CD4-positive, alpha-beta T cell treated with Interleukin-21 for 1 hour (primary cell): ENCODE measurements around the gene BCL2L12.

Experiments used
- DNase-seq: peaks from one replicate; pipeline ENCODE4 v3.0.0-alpha.2; 2020

Gene BCL2L12

GRCh38 chr19:49642492-49643035, 23.2 kb upstream of the BCL2L12 start:
- DNase-seq, result no peak

DNA sequence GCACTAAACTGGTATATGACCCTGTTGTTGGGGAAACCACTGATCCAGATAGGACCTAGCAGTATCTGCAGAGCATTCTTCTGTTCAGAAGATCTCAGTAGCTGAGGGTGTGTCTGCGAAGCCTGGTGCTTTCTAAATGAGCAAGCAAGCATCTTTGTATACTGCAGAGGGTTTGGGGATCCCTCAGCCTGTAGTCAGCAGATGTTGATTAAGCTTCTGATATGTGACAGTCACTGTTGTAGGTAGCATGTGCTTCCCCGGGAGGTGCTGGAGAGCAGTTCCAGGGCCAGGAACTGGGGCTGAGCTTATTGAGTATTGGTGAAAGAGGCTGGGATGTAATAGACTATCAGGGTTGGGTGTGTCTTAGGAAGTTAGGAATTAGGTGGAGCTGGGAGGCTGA, 22.3 kb upstream of the BCL2L12 start:
- DNase-seq, result no peak

DNA sequence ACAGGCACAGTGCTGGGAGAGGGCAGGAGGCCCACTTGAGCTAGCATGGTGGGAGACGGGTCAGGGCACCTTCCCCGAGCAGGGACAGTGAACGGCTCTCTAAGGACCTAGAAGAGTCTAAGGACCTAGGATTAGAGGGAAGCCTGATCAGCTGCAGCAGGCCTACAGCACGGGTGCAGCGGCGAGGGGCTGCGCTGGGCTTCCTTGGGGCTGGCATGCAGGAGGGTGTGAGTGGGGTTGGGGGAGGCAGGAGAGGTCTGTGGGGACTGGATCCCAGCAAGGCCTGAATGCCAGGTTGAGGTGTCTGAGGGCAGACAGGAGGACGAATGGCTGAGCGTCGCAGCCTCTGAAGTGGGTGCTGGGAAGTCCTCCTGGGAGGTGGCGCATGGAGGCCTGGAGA, 20.1 kb upstream of the BCL2L12 start:
- no peak for DNase-seq

DNA sequence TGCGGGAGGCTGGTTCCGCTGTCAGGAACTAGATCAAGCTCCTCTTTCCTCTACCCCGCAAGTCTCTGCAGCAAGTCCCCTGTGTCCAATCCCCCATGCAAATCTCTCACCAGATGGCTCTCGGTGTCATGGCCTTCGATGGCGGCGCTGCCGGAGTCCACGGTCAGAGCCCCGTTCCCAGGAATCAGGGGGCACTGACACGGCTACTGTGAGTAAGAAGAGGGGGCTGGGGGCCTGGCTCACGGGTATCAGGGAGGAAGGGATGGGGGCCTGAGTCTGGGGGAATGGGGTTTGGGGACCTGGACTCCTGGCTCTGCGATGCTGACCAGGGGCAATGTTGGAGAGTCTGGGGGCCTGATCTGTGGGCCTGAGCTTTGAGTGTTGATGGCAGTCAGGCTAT, 19.7 kb upstream of the BCL2L12 start:
- DNase-seq, result no peak

GRCh38 chr19:49646586-49646985, 19.1 kb upstream of the BCL2L12 start:
- no peak for DNase-seq

DNA sequence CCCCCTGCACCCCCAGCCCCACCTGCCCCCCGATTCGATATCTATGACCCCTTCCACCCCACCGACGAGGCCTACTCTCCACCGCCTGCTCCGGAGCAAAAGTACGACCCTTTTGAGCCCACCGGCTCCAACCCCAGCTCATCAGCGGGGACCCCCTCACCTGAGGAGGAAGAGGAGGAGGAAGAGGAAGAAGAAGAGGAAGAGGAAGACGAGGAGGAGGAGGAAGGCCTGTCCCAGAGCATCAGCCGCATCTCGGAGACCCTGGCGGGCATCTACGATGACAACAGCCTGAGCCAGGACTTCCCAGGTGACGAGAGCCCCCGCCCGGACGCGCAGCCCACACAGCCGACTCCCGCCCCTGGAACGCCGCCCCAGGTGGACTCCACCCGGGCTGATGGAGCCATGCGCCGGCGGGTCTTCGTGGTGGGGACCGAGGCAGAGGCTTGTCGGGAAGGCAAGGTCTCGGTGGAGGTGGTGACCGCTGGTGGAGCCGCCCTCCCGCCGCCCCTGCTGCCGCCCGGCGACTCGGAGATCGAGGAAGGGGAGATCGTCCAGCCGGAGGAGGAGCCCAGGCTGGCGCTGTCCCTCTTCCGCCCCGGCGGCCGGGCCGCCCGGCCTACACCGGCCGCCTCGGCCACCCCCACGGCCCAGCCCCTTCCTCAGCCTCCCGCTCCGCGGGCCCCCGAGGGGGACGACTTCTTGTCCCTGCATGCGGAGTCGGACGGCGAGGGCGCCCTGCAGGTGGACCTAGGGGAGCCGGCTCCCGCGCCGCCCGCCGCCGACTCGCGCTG, 14.5 kb upstream of the BCL2L12 start:
- DNase-seq, result no peak

DNA sequence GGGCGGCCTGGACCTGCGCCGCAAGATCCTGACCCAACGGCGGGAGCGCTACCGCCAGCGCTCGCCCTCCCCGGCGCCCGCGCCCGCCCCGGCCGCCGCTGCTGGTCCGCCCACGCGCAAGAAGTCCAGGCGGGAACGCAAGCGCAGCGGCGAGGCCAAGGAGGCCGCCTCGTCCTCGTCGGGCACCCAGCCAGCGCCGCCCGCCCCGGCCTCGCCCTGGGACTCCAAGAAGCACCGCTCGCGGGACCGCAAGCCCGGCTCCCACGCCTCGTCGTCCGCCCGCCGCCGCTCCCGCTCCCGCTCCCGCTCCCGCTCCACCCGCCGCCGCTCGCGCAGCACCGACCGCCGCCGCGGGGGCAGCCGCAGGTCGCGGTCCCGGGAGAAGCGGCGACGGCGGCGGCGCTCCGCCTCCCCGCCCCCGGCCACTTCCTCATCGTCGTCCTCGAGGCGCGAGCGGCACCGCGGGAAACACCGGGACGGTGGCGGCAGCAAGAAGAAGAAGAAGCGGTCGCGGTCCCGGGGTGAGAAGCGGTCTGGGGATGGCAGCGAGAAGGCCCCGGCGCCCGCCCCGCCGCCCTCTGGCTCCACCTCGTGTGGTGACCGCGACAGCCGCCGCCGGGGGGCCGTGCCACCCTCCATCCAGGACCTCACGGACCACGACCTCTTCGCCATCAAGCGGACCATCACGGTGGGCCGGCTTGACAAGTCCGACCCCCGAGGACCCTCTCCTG, 13.7 kb upstream of the BCL2L12 start:
- DNase-seq, result no peak

DNA sequence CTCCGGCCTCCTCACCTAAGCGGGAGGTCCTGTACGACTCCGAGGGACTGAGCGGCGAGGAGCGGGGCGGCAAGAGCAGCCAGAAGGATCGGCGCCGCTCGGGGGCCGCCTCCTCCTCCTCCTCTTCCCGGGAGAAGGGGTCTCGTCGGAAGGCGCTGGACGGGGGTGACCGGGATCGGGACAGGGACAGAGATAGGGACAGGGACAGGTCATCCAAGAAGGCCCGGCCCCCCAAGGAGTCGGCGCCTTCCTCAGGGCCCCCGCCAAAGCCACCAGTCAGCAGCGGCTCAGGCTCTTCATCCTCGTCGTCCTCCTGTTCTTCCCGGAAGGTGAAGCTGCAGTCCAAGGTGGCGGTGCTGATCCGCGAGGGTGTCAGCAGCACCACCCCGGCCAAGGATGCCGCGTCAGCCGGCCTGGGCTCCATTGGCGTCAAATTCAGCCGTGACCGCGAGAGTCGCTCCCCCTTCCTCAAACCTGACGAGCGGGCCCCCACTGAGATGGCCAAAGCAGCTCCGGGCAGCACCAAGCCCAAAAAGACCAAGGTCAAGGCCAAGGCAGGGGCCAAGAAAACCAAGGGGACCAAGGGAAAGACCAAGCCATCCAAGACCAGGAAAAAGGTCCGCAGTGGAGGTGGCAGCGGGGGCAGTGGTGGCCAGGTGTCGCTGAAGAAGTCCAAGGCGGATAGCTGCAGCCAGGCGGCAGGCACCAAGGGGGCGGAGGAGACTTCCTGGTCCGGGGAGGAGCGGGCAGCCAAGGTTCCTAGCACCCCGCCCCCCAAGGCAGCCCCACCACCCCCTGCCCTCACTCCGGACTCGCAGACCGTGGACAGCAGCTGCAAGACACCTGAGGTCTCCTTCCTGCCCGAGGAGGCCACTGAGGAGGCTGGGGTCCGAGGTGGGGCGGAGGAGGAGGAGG, 12.9 kb upstream of the BCL2L12 start:
- DNase-seq, result no peak

DNA sequence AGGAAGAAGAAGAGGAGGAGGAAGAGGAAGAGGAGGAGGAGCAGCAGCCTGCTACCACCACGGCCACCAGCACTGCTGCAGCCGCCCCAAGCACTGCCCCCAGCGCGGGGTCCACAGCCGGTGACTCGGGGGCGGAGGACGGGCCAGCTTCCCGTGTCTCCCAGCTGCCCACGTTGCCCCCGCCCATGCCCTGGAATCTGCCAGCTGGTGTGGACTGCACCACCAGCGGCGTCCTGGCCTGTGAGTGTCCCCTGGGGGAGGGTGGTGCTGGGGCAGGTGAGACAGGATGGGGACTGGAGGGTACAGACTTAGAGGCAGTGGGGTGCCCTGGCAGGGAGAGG, 12.3 kb upstream of the BCL2L12 start:
- no peak for DNase-seq

- DNase-seq, result no peak
These were observed 11.2 kb upstream of the BCL2L12 start for GRCh38 chr19:49654581-49654980.

DNA sequence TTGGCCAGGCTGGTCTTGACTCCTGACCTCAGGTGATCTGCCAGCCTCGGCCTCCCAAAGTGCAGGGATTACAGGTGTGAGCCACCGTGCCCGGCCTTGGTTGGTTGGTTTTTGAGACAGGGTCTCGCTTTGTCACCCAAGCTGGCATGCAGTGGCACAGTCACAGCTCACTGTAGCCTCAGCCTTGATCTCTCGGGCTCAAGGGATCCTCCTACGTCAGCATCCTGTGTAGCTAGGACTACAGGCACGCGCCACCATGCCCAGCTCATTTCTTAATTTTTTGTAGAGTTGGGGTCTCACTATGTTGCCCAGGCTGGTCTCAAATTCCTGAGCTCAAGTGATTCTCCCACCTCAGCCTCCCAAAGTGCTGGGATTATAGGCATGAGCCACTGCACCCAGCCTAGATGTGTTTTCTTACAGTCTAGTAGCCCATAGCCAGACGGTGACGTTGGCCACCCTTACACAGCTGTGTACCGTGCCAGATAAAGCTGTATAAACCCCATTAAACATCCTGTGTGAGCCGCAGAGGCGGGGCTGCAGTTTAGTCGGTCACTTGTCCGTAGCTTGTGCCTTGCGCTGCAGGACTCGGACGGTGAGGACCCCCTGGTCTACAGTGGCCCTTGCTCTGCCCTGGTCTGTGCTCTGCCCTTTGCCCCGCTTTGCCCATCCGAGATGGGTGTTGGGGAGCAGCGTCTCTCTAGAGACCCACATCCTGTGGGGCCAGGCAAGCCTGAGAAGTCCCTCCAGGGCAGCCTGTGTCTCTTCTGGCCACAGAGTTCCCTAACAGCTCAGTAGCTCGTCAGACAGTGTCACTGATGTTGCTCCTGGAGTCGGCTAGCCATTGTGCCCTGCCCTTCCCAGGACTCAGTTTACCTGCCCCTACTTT, 9.9 kb upstream of the BCL2L12 start:
- DNase-seq, result no peak

- DNase-seq, result no peak
These were observed 9.2 kb upstream of the BCL2L12 start for GRCh38 chr19:49656456-49657109.

DNA sequence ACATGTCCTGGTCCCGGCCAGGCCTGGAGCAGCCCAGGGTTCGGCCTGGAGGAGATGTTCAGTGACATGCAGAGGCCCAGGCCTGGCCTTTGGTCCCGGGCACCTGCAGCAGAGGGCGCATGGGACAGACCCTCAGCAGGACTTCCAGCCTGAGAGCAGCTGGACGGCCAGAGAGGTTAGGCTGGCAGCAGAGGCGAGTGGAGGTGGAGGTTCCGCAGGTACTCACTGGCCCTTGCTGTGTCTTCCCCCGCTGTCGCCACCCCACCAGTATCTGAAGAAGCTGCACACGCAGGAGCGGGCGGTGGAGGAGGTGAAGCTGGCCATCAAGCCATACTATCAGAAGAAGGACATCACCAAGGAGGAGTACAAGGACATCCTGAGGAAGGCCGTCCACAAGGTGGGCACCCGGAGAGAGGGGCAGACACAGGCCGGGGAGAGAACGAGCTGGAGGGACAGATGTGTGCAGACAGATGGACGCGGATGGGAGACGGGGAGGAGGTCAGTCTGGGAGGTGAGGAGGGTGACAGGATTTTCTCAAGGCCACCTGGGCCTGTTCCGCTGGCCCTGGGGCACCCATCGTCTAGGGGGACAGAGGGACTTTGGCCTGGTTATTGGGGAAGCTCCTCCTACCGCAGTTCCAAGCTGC, 8.1 kb upstream of the BCL2L12 start:
- no peak for DNase-seq

DNA sequence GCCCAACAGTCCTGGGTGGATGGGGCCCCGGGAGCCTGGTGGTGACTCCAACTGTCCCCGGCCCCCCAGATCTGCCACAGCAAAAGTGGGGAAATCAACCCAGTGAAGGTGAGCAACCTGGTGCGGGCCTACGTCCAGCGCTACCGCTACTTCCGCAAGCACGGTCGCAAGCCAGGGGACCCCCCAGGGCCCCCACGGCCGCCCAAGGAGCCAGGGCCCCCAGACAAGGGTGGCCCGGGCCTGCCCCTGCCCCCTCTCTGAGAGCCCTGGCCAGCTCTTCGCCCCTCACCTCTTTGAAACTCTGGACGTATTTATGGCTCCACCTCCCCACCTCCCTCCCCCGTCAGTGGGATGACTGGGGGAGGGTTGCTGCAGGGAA, 7.6 kb upstream of the BCL2L12 start:
- no peak for DNase-seq

- DNase-seq, result no peak
These were observed 6.9 kb upstream of the BCL2L12 start for GRCh38 chr19:49658566-49659442.

DNA sequence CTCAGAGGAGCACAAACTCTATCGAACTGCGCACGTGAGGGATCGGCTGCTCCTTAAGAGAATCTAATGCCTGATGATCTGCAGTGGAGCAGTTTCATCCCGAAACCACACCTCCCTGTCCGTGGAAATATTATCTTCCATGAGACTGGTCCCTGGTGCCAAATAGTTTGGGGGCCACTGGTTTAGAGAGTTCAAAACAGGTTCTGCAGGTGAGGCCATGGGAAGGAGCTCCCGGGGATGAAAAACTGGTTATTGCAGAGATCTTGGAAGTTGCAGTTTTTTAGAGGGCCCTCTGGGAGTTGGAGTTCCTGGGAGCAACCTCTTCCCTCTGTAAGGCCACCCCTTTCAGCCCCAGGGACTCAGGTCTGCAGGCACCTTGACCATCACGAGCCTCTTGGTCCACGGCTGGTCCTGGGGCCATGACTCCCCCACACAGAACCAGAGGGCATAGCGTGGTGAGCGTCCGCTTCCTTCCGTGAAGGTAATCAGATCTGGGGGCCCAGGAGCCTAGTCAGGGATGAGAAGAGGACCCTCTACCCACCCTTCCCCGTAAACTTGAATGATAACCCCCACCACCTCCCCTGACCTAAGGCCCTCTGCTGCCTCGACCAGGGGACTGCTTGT, 5.3 kb upstream of the BCL2L12 start:
- no peak for DNase-seq

DNA sequence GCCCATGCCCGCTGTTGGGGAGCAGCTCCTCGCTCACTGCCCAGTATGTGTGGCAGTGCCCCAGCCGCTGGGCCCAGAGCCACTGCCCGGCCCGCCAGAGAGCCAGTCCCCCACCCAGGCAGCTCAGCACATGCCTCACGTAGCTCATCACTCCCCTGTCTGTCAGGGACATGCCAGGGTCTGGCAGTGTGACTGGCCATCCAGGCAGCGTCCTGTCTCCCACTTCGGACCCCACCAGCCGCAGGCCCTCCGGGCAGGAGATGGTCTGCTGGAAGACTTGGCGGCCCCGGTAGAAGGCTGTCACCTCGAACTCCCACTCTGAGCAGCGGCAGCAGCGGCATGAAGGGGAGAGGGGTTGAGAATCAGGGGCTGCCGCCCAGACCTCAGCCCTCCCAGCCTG, 3.7 kb upstream of the BCL2L12 start:
- no peak for DNase-seq

- no peak for DNase-seq
These were observed 2.5 kb upstream of the BCL2L12 start for GRCh38 chr19:49663224-49663623.

DNA sequence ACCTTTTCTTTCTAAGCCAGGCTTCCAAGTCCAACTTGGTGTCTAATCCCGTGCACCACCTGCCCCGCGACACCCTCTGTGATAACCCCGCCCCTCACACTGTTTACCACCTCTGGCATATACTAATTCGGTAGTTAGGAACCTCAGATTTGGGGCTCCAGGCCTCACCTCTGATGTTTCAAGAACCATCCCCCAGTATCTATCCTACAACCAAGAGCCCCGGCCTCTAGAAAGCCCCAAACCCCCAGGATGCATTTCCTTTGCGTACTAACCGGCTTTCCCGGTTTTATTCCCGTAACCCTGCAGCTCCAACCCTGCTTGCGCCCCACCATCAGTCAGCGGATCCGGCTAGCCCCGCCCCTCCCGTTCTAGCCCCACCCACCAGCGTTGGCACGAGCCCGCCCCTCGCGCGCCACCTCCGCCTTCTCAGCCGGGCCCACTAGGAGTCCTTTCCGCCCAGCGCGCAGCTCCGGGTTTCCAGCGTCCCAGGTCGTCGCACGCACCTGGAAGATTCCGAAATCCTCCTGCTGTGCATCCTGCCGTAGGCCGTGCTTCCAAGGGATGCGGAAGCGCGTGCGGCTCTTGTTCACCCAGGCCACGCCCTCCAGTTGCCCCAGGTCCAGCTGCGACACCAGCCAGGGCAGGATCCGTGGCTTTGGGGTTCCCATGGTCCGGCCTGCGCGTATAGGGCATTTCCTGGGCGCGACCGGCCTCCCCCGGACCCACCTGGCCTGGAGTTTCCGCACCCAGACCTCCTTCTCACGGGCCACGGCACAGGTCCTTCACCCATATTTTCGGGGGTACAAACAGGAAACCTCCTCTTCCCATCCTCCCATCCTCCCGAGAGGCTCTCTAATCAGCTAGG, 1.3 kb upstream of the BCL2L12 start:
- peak; percentile 91 for DNase-seq
